ENCODE measurements around the gene NGFR.

GRCh38 chr17:49473900-49474751, 21.0 kb upstream of the NGFR start:
- TF ChIP-seq, protein P1, sequence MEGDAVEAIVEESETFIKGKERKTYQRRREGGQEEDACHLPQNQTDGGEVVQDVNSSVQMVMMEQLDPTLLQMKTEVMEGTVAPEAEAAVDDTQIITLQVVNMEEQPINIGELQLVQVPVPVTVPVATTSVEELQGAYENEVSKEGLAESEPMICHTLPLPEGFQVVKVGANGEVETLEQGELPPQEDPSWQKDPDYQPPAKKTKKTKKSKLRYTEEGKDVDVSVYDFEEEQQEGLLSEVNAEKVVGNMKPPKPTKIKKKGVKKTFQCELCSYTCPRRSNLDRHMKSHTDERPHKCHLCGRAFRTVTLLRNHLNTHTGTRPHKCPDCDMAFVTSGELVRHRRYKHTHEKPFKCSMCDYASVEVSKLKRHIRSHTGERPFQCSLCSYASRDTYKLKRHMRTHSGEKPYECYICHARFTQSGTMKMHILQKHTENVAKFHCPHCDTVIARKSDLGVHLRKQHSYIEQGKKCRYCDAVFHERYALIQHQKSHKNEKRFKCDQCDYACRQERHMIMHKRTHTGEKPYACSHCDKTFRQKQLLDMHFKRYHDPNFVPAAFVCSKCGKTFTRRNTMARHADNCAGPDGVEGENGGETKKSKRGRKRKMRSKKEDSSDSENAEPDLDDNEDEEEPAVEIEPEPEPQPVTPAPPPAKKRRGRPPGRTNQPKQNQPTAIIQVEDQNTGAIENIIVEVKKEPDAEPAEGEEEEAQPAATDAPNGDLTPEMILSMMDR (conservative IDR thresholded peaks at IDR 0.05 in 1 of 2, IDR thresholded peaks at IDR 0.05 in 1 of 2; ENCODE audit: low read depth in 1 of 2, low read length in 2 of 2), result no peak
- TF ChIP-seq EZH2 (IDR thresholded peaks at IDR 0.05; ENCODE audit: low read length, missing control alignments), result no peak
